ENCODE measurements around the gene MPZL1.
"Not testable (repeated sequence)": the region's sequence is repeated elsewhere in the genome, so short reads cannot be mapped to it uniquely, and the experiment has no call there.

Gene MPZL1

DNA sequence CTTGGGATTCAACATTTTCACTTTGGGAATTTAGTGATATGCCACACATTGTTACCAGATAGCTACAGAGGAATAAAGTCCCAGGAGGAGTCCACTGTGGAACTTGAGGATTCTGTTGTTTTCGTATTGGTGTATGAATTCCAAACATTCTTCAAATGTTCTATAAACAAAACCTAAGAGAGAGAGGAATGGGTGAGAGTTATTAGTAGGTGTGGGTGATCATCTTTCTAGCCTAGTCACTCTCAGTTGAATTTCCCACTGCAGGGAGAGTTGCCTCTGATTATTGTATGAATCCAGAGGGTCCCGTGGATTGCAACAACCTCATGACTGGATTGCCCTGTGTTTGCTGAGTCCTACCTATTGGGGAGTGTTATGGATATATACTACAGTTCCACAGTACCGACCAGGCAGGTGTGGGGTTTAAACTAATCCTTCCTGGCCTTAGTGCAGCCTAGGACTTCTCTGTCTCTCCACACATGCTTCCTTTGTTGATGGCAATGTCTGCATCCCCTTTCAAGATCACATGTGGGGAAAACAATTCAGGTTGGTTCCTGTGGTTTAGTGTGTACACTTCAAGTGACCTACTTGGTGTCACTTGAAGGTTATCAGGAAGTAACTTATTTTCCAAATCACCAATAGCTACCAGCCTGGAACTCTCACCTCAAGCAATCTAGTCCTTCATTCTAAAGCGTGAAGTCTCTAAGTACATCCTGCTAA lies 100.3 kb downstream of the MPZL1 start:
- H3K36me3 ChIP-seq (ENCODE audit: control insufficient read depth, insufficient read depth, low read length), result no peaks in the 10 kb centered on the region
- DNase-seq (ENCODE audit: extremely low read depth, insufficient read length), result no peak
- no peaks in the 10 kb centered on the region for H3K27me3 ChIP-seq (replicated peaks; ENCODE audit: control insufficient read depth, insufficient read depth, low read length)
- no peak overlapping the region for H3K4me3 ChIP-seq (replicated peaks; ENCODE audit: low read depth, low read length)
- TF ChIP-seq, protein P1, sequence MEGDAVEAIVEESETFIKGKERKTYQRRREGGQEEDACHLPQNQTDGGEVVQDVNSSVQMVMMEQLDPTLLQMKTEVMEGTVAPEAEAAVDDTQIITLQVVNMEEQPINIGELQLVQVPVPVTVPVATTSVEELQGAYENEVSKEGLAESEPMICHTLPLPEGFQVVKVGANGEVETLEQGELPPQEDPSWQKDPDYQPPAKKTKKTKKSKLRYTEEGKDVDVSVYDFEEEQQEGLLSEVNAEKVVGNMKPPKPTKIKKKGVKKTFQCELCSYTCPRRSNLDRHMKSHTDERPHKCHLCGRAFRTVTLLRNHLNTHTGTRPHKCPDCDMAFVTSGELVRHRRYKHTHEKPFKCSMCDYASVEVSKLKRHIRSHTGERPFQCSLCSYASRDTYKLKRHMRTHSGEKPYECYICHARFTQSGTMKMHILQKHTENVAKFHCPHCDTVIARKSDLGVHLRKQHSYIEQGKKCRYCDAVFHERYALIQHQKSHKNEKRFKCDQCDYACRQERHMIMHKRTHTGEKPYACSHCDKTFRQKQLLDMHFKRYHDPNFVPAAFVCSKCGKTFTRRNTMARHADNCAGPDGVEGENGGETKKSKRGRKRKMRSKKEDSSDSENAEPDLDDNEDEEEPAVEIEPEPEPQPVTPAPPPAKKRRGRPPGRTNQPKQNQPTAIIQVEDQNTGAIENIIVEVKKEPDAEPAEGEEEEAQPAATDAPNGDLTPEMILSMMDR (IDR thresholded peaks at IDR 0.05; ENCODE audit: insufficient read depth, low read length, poor library complexity, severe bottlenecking), result no peak

DNA sequence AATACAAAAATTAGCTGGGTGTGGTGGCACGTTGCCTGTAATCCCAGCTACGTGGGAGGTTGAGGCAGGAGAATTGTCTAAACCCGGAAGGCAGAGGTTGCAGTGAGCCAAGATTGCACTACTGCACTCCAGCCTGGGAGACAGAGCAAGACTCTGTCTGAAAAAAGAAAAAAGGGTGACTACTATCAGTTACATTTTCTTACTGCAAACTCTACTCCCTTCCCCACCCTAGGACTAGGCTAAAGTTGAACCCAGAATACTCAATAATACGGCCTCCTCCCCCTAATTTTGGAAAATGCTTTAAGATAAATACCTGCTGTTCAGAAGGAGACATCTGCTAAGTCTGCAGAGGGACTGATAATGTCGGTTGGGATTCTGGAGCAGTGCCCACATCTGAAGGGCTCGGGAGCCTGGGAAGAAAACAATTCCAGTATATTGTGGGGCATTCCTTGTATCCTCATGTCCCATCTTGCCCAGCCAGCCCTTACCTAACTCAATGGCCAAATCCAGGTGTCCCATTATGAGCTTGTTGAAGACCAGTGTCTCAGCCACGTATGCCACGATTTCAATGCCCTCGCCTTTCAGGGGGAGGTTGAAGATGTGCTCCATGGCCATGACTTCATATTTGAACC lies 102.5 kb downstream of the MPZL1 start:
- TF ChIP-seq, protein P1 (IDR thresholded peaks at IDR 0.05; ENCODE audit: insufficient read depth, low read length, poor library complexity, severe bottlenecking), result no peak
- no peaks in the 10 kb centered on the region for H3K36me3 ChIP-seq (ENCODE audit: control insufficient read depth, insufficient read depth, low read length)

DNA sequence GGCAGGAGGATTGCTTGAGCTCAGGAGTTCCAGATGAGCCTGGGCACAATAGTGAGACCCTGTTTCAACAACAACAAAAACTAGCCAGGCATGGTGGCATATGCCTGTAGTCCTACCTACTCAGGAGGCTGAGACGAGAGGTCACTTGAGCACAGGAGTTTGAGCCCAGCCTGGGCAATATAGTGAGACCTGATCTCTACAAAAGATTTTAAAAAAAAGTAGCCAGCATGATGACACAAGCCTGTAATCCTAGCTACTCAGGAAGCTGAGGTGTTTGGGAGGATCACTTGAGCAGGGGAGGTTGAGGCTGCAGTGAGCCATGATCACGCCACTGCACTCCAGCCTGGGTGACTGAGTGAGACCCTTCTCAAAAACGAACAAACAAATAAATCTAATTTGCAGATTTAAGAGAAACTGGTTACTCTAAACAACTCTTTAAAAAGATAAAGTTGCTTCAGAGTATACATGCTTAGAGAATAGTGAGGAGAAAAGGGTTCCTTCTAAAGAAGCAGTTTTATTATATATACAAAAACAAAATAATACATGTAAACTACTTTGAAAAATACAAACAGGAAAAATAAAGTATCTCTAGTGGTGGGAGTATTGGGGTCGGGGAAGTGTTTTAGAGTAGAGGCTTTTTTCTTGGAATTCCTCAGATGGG lies 103.8 kb downstream of the MPZL1 start:
- TF ChIP-seq, protein P1 (IDR thresholded peaks at IDR 0.05; ENCODE audit: insufficient read depth, low read length, poor library complexity, severe bottlenecking), result no peak
- Histone ChIP-seq H3K36me3 (ENCODE audit: control insufficient read depth, insufficient read depth, low read length) (no peaks in the 10 kb centered on the region), H3K27me3 (replicated peaks; ENCODE audit: control insufficient read depth, insufficient read depth, low read length) (no peaks in the 10 kb centered on the region), H3K4me3 (replicated peaks; ENCODE audit: low read depth, low read length) (no peak overlapping the region)
- DNase-seq (ENCODE audit: extremely low read depth, insufficient read length), result no peak

More for the DNA sequence above, 102.5 kb downstream of the MPZL1 start:
- Histone ChIP-seq H3K27me3 (replicated peaks; ENCODE audit: control insufficient read depth, insufficient read depth, low read length) (no peaks in the 10 kb centered on the region), H3K4me3 (replicated peaks; ENCODE audit: low read depth, low read length) (no peak overlapping the region)
- DNase-seq (ENCODE audit: extremely low read depth, insufficient read length), result no peak

DNA sequence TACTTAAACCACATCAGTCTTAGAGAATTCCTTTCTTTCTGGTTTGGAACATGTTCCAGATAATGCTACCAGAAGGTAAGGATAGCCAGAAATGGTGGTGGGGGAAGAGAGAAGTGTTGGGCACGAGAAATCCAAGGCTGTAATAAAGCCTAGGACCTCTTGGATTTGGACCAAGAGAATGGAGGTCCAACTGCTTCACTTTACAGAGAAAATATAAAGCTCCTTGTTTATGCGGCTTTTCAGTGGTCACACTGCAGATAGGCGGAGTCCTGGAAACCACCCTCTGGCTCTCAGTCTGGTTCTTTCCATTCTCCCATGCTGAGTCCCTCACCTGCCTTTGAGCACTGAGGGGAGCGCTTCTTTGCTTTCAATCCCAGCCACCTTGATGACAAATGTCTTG lies 104.3 kb downstream of the MPZL1 start:
- TF ChIP-seq, protein P1 (IDR thresholded peaks at IDR 0.05; ENCODE audit: insufficient read depth, low read length, poor library complexity, severe bottlenecking), result no peak
- no peaks in the 10 kb centered on the region for H3K36me3 ChIP-seq (ENCODE audit: control insufficient read depth, insufficient read depth, low read length)
- no peak overlapping the region for H3K4me3 ChIP-seq (replicated peaks; ENCODE audit: low read depth, low read length)
- no peaks in the 10 kb centered on the region for H3K27me3 ChIP-seq (replicated peaks; ENCODE audit: control insufficient read depth, insufficient read depth, low read length)
- DNase-seq (ENCODE audit: extremely low read depth, insufficient read length), result no peak

DNA sequence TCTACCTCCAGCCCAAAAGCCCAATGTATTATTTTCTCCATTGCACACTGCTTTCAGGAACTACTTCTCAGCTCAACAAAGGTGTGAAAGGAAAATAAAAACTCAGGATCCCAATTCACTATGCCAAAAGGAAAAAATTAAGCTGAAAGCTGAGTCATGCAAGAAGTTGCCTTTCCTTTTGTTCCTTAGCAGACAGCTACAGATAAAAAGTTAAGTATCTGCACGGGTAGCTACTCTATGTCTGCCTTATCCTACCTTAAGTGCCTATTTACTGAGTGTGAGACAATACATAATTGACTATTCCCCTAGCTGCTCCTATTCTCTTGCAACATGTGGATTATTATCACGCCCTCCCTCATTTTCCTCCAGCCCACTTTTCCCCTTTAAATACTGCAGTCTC lies 108.1 kb downstream of the MPZL1 start:
- DNase-seq (ENCODE audit: extremely low read depth, insufficient read length), result no peak
- Histone ChIP-seq H3K4me3 (replicated peaks; ENCODE audit: low read depth, low read length) (no peak overlapping the region), H3K27me3 (replicated peaks; ENCODE audit: control insufficient read depth, insufficient read depth, low read length) (no peaks in the 10 kb centered on the region), H3K36me3 (ENCODE audit: control insufficient read depth, insufficient read depth, low read length) (no peaks in the 10 kb centered on the region)
- TF ChIP-seq, protein P1 (IDR thresholded peaks at IDR 0.05; ENCODE audit: insufficient read depth, low read length, poor library complexity, severe bottlenecking), result no peak

DNA sequence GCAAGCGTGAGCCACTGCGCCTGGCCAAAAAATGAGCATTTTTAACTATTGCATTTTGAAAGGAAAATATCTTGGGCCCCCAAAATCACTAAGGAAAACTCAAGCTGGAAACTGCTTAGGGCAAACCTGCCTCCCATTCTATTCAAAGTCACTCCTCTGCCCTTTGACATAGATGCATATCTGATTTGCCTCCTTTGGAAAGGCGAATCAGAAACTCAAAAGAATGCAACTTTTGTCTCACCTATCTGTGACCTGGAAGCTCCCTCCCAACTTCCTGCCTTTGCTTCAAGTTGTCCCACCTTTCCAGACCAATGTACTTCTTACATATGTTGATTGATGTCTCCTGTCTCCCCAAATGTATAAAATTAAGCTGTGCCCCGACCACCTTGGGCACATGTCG lies 108.9 kb downstream of the MPZL1 start:
- not testable (repeated sequence) for H3K4me3 ChIP-seq (replicated peaks; ENCODE audit: low read depth, low read length); H3K36me3 ChIP-seq (ENCODE audit: control insufficient read depth, insufficient read depth, low read length); DNase-seq (ENCODE audit: extremely low read depth, insufficient read length); H3K27me3 ChIP-seq (replicated peaks; ENCODE audit: control insufficient read depth, insufficient read depth, low read length)

Measured in GM06990 (cell line).